GM06990 (cell line): ENCODE data around the gene OR2AG2.

Source experiments
- DNase-seq: peaks from one replicate; pipeline ENCODE4 v3.0.0-alpha.2; 2011; ENCODE audit not compliant: insufficient read length; ENCODE audit errors: extremely low read depth
- H3K27me3 ChIP-seq: replicated peaks from 2 replicates; pipeline ENCODE4 v1.6.0; 2011; ENCODE audit warnings: low read length; ENCODE audit not compliant: control insufficient read depth, insufficient read depth
- H3K36me3 ChIP-seq: 2 replicates; pipeline ENCODE4 v1.5.1; 2011; ENCODE audit warnings: low read length; ENCODE audit not compliant: control insufficient read depth, insufficient read depth
- H3K4me3 ChIP-seq: replicated peaks from 2 replicates; pipeline ENCODE4 v1.5.1; 2011; ENCODE audit warnings: low read depth, mild to moderate bottlenecking, control low read depth, low read length
- TF ChIP-seq, protein P1 (sequence below): IDR thresholded peaks from 2 replicates; pipeline ENCODE4 v1.5.1; 2011; ENCODE audit warnings: low read length, control low read depth, mild to moderate bottlenecking, inconsistent platforms; ENCODE audit not compliant: insufficient read depth, poor library complexity, severe bottlenecking

Gene OR2AG2

DNA sequence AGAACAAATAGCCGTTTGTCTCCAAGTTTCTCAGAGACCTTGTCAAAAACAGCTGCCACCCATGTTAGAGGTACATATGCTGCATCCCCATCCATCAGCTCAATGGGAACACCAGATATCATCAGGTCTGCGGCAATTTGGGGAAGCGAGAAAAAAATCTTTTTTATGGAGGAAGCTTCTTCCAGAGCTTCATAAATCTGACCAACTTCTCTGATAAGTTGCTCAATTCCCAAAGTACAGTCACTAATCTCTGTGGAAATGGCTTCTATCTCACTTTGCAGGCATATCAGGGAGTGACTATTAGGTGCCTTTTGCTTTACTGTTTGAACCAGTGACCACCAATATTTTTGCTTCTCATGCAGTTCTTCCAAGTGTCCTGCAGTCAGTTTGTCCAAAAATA lies 54.4 kb downstream of the OR2AG2 start:
- Histone ChIP-seq H3K27me3 (no peaks in the 10 kb centered on the region), H3K4me3 (no peak overlapping the region), H3K36me3 (peaks cover 8% of the 10 kb centered on the region)
- no peak for DNase-seq
- TF ChIP-seq, protein P1, sequence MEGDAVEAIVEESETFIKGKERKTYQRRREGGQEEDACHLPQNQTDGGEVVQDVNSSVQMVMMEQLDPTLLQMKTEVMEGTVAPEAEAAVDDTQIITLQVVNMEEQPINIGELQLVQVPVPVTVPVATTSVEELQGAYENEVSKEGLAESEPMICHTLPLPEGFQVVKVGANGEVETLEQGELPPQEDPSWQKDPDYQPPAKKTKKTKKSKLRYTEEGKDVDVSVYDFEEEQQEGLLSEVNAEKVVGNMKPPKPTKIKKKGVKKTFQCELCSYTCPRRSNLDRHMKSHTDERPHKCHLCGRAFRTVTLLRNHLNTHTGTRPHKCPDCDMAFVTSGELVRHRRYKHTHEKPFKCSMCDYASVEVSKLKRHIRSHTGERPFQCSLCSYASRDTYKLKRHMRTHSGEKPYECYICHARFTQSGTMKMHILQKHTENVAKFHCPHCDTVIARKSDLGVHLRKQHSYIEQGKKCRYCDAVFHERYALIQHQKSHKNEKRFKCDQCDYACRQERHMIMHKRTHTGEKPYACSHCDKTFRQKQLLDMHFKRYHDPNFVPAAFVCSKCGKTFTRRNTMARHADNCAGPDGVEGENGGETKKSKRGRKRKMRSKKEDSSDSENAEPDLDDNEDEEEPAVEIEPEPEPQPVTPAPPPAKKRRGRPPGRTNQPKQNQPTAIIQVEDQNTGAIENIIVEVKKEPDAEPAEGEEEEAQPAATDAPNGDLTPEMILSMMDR, result no peak
